Measurements from ENCODE around the gene BTBD2.

BTBD2 gene

DNA sequence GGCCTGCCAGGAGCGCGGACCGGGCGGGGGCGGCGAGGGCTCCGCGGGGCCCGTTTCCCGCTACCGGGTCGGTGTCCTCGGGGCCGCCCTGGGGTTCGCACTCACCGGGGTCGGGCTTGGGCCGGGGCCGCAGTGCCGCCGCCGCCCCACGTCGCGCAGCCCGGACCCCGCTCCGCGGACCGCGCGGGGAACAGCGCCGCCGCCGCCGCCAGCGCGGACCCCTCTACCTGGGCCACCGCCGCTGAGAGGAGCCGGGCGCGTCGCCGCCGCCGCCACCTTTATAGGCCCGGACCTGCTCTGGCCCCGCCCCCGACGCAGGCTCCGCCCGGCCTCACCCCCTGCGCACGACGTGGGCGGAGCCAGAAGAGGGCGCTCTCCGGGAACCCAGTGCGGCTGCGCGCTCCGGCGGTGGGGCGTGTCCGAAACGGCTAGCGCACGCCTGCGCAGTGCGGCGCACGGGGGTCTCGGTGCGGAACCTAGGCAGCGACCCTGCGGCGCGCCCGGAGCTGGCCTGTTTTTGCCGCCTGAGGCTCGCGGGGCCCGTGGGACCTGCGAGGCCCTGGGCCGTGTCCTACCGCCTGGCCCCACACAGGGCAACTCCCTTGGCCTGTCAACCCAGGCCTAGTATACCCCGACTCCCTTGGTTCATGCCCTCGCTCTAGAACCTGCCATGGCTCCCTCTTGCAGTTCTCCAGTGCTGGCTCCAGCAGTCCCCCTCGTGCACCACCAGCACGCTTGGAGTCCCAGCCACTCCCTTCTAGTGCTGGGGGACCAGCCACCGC lies 35.7 kb upstream of the BTBD2 start, which contains the start of gene MKNK2:
TSS of gene MKNK2 (minus strand) at position 254 of the 782 bp plus-strand sequence. CDS start 393 bp downstream, outside the sequence.
- H3K27ac ChIP-seq: peak within 1 kb of the TSS; percentile 93
- no peaks in the 10 kb centered on the region for H3K27me3 ChIP-seq
- H3K4me1 ChIP-seq: peaks cover 86% of the 10 kb centered on the region
- H3K4me2 ChIP-seq: peak within 1 kb of the TSS; percentile 89
- peaks cover 34% of the 10 kb centered on the region for H3K36me3 ChIP-seq
- H4K20me1 ChIP-seq: peaks cover 45% of the 10 kb centered on the region
- peak within 1 kb of the TSS; percentile 96 for H3K9ac ChIP-seq
- peak within 1 kb of the TSS; percentile 88 for H3K4me3 ChIP-seq
- no peak for TF ChIP-seq Cebpa-rat (IDR thresholded peaks at IDR 0.05)
- H3K9me3 ChIP-seq: no peaks in the 10 kb centered on the region

DNA sequence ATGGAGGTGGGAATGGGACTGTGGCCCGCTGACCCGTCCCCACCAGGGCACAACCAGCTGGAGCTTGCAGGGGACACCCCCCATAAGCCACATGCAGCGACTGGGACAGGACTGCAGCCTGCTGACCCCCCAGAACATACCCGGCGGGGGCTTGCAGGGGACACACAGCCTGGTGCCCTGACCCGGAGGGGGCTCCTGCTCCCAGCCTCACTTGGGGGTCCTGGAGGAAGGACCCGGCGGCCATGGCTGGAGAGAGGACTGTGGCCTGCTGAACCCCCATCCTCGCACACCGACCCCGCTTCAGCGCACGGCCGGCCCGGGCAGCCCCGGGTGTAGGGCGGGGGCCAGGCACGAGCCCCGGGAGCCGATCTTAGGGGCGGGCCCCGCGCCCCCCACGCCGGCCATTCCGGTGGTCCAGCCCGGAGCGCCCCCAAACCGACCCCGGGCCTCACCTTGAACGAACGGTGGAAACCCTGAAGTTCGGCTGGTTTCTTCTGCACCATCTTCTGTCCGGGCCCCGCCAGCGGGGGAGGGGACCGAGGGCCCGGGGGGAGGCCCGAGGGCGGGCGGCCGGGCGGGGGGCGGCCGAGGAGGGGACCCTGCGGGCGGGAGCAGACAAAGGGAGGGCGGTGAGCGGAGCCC lies 35.0 kb upstream of the BTBD2 start:
- Histone ChIP-seq H3K27ac (peak overlapping the region; percentile 93), H3K4me1 (peaks cover 86% of the 10 kb centered on the region), H4K20me1 (peaks cover 52% of the 10 kb centered on the region)

GRCh38 chr19:2049741-2050348 lies 34.3 kb upstream of the BTBD2 start:
- Histone ChIP-seq H3K4me3 (peak overlapping the region; percentile 88), H4K20me1 (peaks cover 58% of the 10 kb centered on the region), H3K9me3 (no peaks in the 10 kb centered on the region), H3K27me3 (no peaks in the 10 kb centered on the region), H3K9ac (peak overlapping the region; percentile 96), H3K36me3 (peaks cover 47% of the 10 kb centered on the region), H3K4me2 (peak overlapping the region; percentile 89), H3K4me1 (peaks cover 86% of the 10 kb centered on the region), H3K27ac (peak overlapping the region; percentile 93)
- peak; percentile 69; the same call in 1 of the 2 replicates for TF ChIP-seq Cebpa-rat (IDR thresholded peaks at IDR 0.05)

More for the DNA sequence above, 35.0 kb upstream of the BTBD2 start:
- Histone ChIP-seq H3K9ac (peak overlapping the region; percentile 96), H3K36me3 (peaks cover 41% of the 10 kb centered on the region), H3K9me3 (no peaks in the 10 kb centered on the region), H3K4me3 (peak overlapping the region; percentile 88), H3K4me2 (peak overlapping the region; percentile 89), H3K27me3 (no peaks in the 10 kb centered on the region)
- no peak for TF ChIP-seq Cebpa-rat (IDR thresholded peaks at IDR 0.05)

GRCh38 chr19:2048959-2049740 lies 33.6 kb upstream of the BTBD2 start:
- H3K9me3 ChIP-seq: no peaks in the 10 kb centered on the region
- H3K36me3 ChIP-seq: peaks cover 54% of the 10 kb centered on the region
- peaks cover 65% of the 10 kb centered on the region for H4K20me1 ChIP-seq
- H3K4me3 ChIP-seq: peak overlapping the region; percentile 88
- peaks cover 86% of the 10 kb centered on the region for H3K4me1 ChIP-seq
- no peaks in the 10 kb centered on the region for H3K27me3 ChIP-seq
- peak overlapping the region; percentile 96 for H3K9ac ChIP-seq
- no peak for TF ChIP-seq Cebpa-rat (IDR thresholded peaks at IDR 0.05)
- peak overlapping the region; percentile 89 for H3K4me2 ChIP-seq
- peak overlapping the region; percentile 93 for H3K27ac ChIP-seq

DNA sequence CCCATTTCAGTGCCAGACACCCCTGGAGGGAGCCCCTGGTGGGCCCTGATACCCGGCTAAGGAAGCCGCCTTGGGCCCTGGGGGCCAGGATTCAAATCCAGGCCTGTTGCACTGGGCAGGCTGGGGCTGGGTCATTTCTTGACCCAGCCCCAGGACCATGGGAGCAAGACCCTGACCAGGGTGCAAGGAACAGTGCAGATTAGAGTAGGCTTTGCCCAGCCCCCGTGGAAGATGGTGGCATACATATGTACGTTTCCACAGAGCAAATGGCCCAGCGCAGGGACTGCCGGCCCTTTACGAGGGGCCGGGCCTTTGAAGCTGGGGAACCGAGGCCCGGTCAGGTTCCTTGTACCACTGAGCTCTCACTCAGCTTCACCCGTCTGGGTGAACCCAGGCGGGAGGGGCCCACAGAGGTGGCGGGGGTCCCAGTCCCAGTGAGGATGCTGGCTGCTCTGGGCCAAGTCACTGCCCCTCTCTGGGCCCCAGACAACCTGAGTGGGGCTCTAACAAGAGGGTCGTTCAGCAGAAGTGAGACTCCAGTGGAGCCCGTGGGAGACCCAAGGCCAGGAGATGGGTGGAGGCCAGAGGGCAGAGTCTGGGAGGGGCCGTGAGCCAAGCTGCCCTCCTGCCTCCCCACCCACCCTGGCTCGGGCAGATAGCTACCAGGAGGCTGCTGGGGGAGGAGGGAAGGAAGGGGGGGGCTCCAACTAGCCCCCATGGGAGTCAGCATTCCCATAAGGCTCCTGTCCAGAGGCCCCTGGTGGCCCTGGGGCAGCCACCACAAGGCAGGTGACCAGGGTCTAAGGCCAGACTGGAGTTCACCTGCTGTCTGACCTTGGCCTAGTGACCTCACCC lies 32.8 kb upstream of the BTBD2 start:
- Histone ChIP-seq H3K9me3 (no peaks in the 10 kb centered on the region), H3K36me3 (peaks cover 62% of the 10 kb centered on the region), H3K4me3 (peak overlapping the region; percentile 88), H3K27ac (peak overlapping the region; percentile 93), H3K4me2 (peak overlapping the region; percentile 89), H3K27me3 (no peaks in the 10 kb centered on the region), H3K4me1 (peaks cover 86% of the 10 kb centered on the region), H4K20me1 (peaks cover 73% of the 10 kb centered on the region), H3K9ac (peak overlapping the region; percentile 96)
- no peak for TF ChIP-seq Cebpa-rat (IDR thresholded peaks at IDR 0.05)

GRCh38 chr19:2047449-2048103 lies 32.1 kb upstream of the BTBD2 start:
- no peak for TF ChIP-seq Cebpa-rat (IDR thresholded peaks at IDR 0.05)
- H3K4me1 ChIP-seq: peaks cover 86% of the 10 kb centered on the region
- peak overlapping the region; percentile 96 for H3K9ac ChIP-seq
- H3K4me2 ChIP-seq: peak overlapping the region; percentile 89
- H3K4me3 ChIP-seq: no peak overlapping the region; the same call in 1 of the 2 replicates
- peaks cover 69% of the 10 kb centered on the region for H3K36me3 ChIP-seq
- no peaks in the 10 kb centered on the region for H3K27me3 ChIP-seq
- H4K20me1 ChIP-seq: peaks cover 81% of the 10 kb centered on the region
- H3K27ac ChIP-seq: peak overlapping the region; percentile 93
- no peaks in the 10 kb centered on the region for H3K9me3 ChIP-seq

GRCh38 chr19:2047076-2047448 lies 31.5 kb upstream of the BTBD2 start:
- Histone ChIP-seq H3K9me3 (no peaks in the 10 kb centered on the region), H3K9ac (peak overlapping the region; percentile 96; the same call in 1 of the 2 replicates), H3K4me3 (no peak overlapping the region), H3K27me3 (no peaks in the 10 kb centered on the region), H3K4me1 (peaks cover 85% of the 10 kb centered on the region), H3K36me3 (peaks cover 73% of the 10 kb centered on the region), H3K27ac (peak overlapping the region; percentile 93), H4K20me1 (peaks cover 84% of the 10 kb centered on the region), H3K4me2 (peak overlapping the region; percentile 89)
- no peak for TF ChIP-seq Cebpa-rat (IDR thresholded peaks at IDR 0.05)

Data from BLaER1 (cell line).